GM23338 (cell line): Measurements from ENCODE around the gene DECR2. TPM values are rescaled to one million over a fixed set of nuclear protein-coding genes. Genes with fewer than 3 reads are reported as not detected.

Source experiments
- ATAC-seq: fragments of 200-7000 bp; cut with Tn5 transposase; 3 replicates; pipeline ENCODE4 v1.9.1; 2020
- DNase-seq: peaks from one replicate; pipeline ENCODE4 v3.0.0-alpha.2; 2015; ENCODE audit warnings: low spot score
- H2AFZ ChIP-seq: fragments of 200-600 bp; sonication (generic); 2 replicates; pipeline ENCODE4 v1.8.0; 2016; ENCODE audit warnings: antibody characterized with exemption, mild to moderate bottlenecking, moderate library complexity
- H3F3A ChIP-seq: fragments of 200-600 bp; sonication (generic); replicated peaks from 2 replicates; pipeline ENCODE4 v1.8.0; 2017; ENCODE audit warnings: antibody characterized with exemption, mixed run types, low read depth
- H3K27ac ChIP-seq: fragments of 200-600 bp; sonication (generic); 2 replicates; pipeline ENCODE4 v1.6.1; 2016; ENCODE audit warnings: low read depth
- H3K27me3 ChIP-seq: fragments of 200-600 bp; sonication (generic); 2 replicates; pipeline ENCODE4 v1.8.0; 2016; ENCODE audit warnings: mild to moderate bottlenecking, mixed run types, moderate library complexity; ENCODE audit not compliant: insufficient read depth
- H3K36me3 ChIP-seq: fragments of 200-600 bp; sonication (generic); 2 replicates; pipeline ENCODE4 v1.8.0; 2016; ENCODE audit warnings: mild to moderate bottlenecking; ENCODE audit not compliant: insufficient read depth
- H3K4me1 ChIP-seq: fragments of 200-600 bp; sonication (generic); 2 replicates; pipeline ENCODE4 v1.8.0; 2016; ENCODE audit warnings: mild to moderate bottlenecking, moderate library complexity; ENCODE audit not compliant: insufficient read depth
- H3K4me2 ChIP-seq: fragments of 200-600 bp; sonication (generic); 2 replicates; pipeline ENCODE4 v1.7.1; 2017; ENCODE audit warnings: mixed run types
- H3K4me3 ChIP-seq: fragments of 200-600 bp; sonication (generic); 2 replicates; pipeline ENCODE4 v1.6.1; 2016; ENCODE audit warnings: mixed run types
- H3K79me2 ChIP-seq: fragments of 200-600 bp; sonication (generic); replicated peaks from 2 replicates; pipeline ENCODE4 v1.8.0; 2017; ENCODE audit warnings: mild to moderate bottlenecking; ENCODE audit not compliant: insufficient read depth
- H3K9me2 ChIP-seq: fragments of 200-600 bp; sonication (generic); 2 replicates; pipeline ENCODE4 v1.8.0; 2017; ENCODE audit not compliant: insufficient read depth
- H4K20me1 ChIP-seq: fragments of 200-600 bp; sonication (generic); replicated peaks from 2 replicates; pipeline ENCODE4 v1.8.0; 2017; ENCODE audit warnings: mild to moderate bottlenecking; ENCODE audit not compliant: insufficient read depth
- H3K27ac Mint-ChIP-seq: 2 replicates; pipeline ENCODE4 v1.8.0; 2020; ENCODE audit warnings: inconsistent platforms, mild to moderate bottlenecking, moderate library complexity, mixed read lengths
- H3K27me3 Mint-ChIP-seq: 3 replicates; pipeline ENCODE4 v1.8.0; 2022; ENCODE audit warnings: low read depth, mild to moderate bottlenecking, moderate library complexity, mixed read lengths, inconsistent platforms; ENCODE audit not compliant: insufficient read depth, poor library complexity
- H3K36me3 Mint-ChIP-seq: 3 replicates; pipeline ENCODE4 v1.8.0; 2021; ENCODE audit warnings: low read depth, mild to moderate bottlenecking, inconsistent platforms, moderate library complexity, mixed read lengths
- H3K4me1 Mint-ChIP-seq: 3 replicates; pipeline ENCODE4 v1.8.0; 2020; ENCODE audit warnings: mild to moderate bottlenecking, inconsistent platforms, mixed read lengths
- H3K4me3 Mint-ChIP-seq: 3 replicates; pipeline ENCODE4 v1.8.0; 2021; ENCODE audit warnings: moderate library complexity, mild to moderate bottlenecking, inconsistent platforms, mixed read lengths
- H3K9me3 Mint-ChIP-seq: 3 replicates; pipeline ENCODE4 v1.8.0; 2020; ENCODE audit warnings: moderate library complexity, mild to moderate bottlenecking, inconsistent platforms, mixed read lengths
- CREB1 ChIP-seq: fragments of 250-450 bp; sonication (Bioruptor Pico); IDR thresholded peaks from 2 replicates; pipeline ENCODE4 v1.5.0; 2020; ENCODE audit warnings: low read depth, mild to moderate bottlenecking, moderate library complexity
- CTCF ChIP-seq, 2 experiments: fragments of 200-600 bp in 1 of 2; sonication (generic) in 1 of 2; conservative IDR thresholded peaks; 2 replicates each; pipeline versions ENCODE4 v1.5.1 to v1.6.1; 2016 to 2017; ENCODE audit warnings: antibody characterized with exemption in 2 of 2, low read depth in 2 of 2, mild to moderate bottlenecking in 2 of 2, moderate library complexity in 1 of 2
- ETS1 ChIP-seq: IDR thresholded peaks from 2 replicates; pipeline ENCODE4 v1.6.1; 2016; ENCODE audit warnings: antibody characterized with exemption
- EZH2 ChIP-seq: fragments of 200-600 bp; sonication (generic); IDR thresholded peaks from one replicate; pipeline ENCODE4 v1.8.0; 2017; ENCODE audit warnings: antibody characterized with exemption, mild to moderate bottlenecking, low read depth; ENCODE audit not compliant: unreplicated experiment
- EZH2phosphoT487 ChIP-seq: fragments of 200-600 bp; sonication (generic); IDR thresholded peaks from one replicate; pipeline ENCODE4 v1.8.1; 2018; ENCODE audit warnings: antibody characterized with exemption; ENCODE audit not compliant: unreplicated experiment
- JUNB ChIP-seq: IDR thresholded peaks from one replicate; pipeline ENCODE4 v1.6.1; 2016; ENCODE audit warnings: antibody characterized with exemption; ENCODE audit not compliant: unreplicated experiment
- NANOG ChIP-seq: IDR thresholded peaks from 2 replicates; pipeline ENCODE4 v1.6.1; 2016; ENCODE audit warnings: antibody characterized with exemption, borderline replicate concordance
- POLR2AphosphoS5 ChIP-seq: IDR thresholded peaks from 2 replicates; pipeline ENCODE4 v1.6.1; 2016; ENCODE audit warnings: antibody characterized with exemption, low read depth
- REST ChIP-seq: IDR thresholded peaks from one replicate; pipeline ENCODE4 v1.6.1; 2018; ENCODE audit warnings: antibody characterized with exemption; ENCODE audit not compliant: unreplicated experiment
- STAT1 ChIP-seq: IDR thresholded peaks from one replicate; pipeline ENCODE4 v1.6.1; 2016; ENCODE audit warnings: antibody characterized with exemption; ENCODE audit not compliant: unreplicated experiment
- ZNF114 ChIP-seq: fragments of 250-450 bp; sonication (Bioruptor Pico); IDR thresholded peaks from 2 replicates; pipeline ENCODE4 v1.5.0; 2020; ENCODE audit warnings: mild to moderate bottlenecking, moderate library complexity
- ZNF331 ChIP-seq: fragments of 250-450 bp; sonication (Bioruptor Pico); IDR thresholded peaks from 2 replicates; pipeline ENCODE4 v1.5.0; 2020; ENCODE audit warnings: low read depth, mild to moderate bottlenecking, moderate library complexity
- ZNF462 ChIP-seq: fragments of 250-450 bp; sonication (Bioruptor Pico); IDR thresholded peaks from 2 replicates; pipeline ENCODE4 v1.5.0; 2020; ENCODE audit warnings: mild to moderate bottlenecking, moderate library complexity
- polyA plus RNA-seq: library from polyadenylated mRNA; unstranded; fragments of >200 nt; fragmentation: Nextera tagmentation; extraction: Ambion mirVana; gene quantifications from 2 replicates; pipeline ENCODE4 v1.2.1, GENCODE V29; 2016
- total RNA-seq: library from RNA; depleted of rRNA; stranded (reverse); fragments of >200 nt; shearing (Covaris generic); gene quantifications from 2 replicates; pipeline ENCODE4 v1.2.3, GENCODE V29; 2014

The DECR2 gene
- total and polyA plus RNA-seq, 2 experiments from 2014 or later, result 20.3 to 26.9 TPM

GRCh38 chr16:410516-411178 is 9.0 kb downstream of the DECR2 start:
- Histone ChIP-seq H3K4me2 (no peak overlapping the region), H3F3A (0 out of 2 replicates have a peak, but pooled peaks cover 2% of the 10 kb centered on the region), H3K79me2 (no peaks in the 10 kb centered on the region), H4K20me1 (no peaks in the 10 kb centered on the region), H3K9me2 (no peaks in the 10 kb centered on the region), H3K27me3 (no peaks in the 10 kb centered on the region), H3K4me3 (no peak overlapping the region), H3K4me1 (no peaks in the 10 kb centered on the region), H2AFZ (no peak overlapping the region), H3K36me3 (no peaks in the 10 kb centered on the region), H3K27ac (no peak overlapping the region)
- ATAC-seq (no peak), DNase-seq (no peak)
- Mint-ChIP-seq H3K9me3 (no peaks in the 10 kb centered on the region; the same call in 2 of the 3 replicates), H3K27ac (no peak overlapping the region), H3K36me3 (no peaks in the 10 kb centered on the region), H3K4me3 (no peak overlapping the region), H3K27me3 (peaks cover 8% of the 10 kb centered on the region), H3K4me1 (no peaks in the 10 kb centered on the region)
- TF ChIP-seq REST (no peak), ZNF331 (CRISPR knock-in tag) (no peak), EZH2phosphoT487 (no peak), NANOG (no peak), EZH2 (no peak), JUNB (no peak), CTCF (conservative IDR thresholded peaks at IDR 0.05; ENCODE audit: low read depth in 2 of 2) (no peak), ETS1 (no peak), ZNF462 (CRISPR knock-in tag) (no peak), CREB1 (CRISPR knock-in tag) (no peak), POLR2AphosphoS5 (no peak), STAT1 (no peak), ZNF114 (CRISPR knock-in tag) (no peak)
